Hindlimb muscle (tissue), 1 donor: ENCODE results near the gene KCNK18. TPM values are rescaled to one million over a fixed set of nuclear protein-coding genes. Genes with fewer than 3 reads are reported as not detected.
"Not testable (repeated sequence)": the region's sequence is repeated elsewhere in the genome, so short reads cannot be mapped to it uniquely, and the experiment has no call there.

Source experiments
- DNase-seq: peaks from one replicate; pipeline ENCODE4 v3.0.0-alpha.2; 2013
- polyA plus RNA-seq: library from polyadenylated mRNA; unstranded; fragments of 120-200 nt; gene quantifications from one replicate; pipeline ENCODE4 v1.2.1, GENCODE V29; 2013; ENCODE audit not compliant: insufficient read length

The KCNK18 gene
- polyA plus RNA-seq, 1 donor, result not detected

DNA sequence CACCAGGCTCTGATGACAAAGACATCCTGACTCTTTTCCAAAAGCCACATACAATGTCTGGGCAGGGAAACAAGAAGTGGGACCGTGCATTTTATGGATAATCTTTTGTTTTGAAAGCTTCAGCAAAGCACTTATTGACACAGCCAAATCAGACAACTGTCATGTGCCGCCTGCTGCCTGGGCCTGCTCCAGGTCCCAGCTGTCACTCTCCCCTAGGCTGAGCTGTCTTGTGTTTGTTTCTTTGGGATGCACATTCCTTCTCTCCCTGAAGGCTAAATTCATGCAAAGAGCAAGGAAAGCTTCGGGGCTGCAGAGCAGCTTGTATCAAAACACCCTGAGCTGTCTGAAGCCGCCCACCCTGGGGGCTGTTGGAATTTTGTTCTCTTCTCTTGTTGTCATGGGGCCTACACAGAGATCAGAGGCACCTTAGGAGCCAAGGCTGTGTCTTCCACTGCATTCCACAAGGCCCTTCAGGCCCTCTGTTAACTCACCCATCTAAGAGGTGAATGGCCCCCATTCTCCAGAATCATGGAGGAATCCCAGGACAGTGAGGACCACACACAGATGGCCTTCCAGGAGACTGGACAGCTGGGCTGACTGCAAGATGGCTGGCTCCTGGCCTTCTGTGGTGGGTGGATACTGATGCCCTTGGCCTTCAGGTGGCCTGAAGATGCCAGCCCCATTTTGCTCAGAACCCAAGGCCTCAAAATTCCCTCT lies 25.8 kb downstream of the KCNK18 start:
- DNase-seq, result no peak

DNA sequence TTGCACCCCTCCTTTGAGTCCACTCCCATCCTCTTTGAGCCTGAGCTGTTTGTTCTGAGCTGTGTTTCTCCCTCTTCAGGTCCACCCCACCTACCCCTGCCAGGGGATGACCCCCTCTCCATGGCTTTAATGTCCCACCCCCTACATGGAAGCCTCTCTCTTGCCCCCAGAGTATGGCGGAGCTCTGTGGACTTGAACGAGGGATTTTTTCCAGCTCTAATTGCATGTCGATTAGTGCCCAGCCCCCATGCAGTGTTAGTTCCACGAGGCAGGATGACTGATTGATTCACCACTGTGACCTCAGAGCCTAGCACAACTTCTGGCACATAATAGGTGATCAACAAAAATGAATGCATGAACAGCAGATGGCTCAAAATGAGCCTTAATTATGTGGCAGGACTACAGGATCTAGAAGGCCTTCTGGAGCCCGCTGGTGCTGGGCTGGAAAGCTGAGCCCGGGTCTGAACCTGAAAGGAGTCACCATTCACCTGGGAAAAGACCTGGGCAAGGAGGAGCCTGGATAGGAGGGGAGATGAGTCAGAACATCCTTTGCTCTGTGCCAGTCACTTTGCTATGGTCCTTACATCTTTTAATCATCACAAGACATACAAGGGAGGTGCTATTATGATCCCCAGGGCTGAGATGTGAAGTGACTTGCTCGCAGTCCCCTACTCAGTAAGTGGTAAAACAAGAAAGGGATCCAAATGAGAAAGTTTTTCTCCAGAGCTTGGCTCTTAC lies 26.6 kb downstream of the KCNK18 start:
- DNase-seq, result no peak

DNA sequence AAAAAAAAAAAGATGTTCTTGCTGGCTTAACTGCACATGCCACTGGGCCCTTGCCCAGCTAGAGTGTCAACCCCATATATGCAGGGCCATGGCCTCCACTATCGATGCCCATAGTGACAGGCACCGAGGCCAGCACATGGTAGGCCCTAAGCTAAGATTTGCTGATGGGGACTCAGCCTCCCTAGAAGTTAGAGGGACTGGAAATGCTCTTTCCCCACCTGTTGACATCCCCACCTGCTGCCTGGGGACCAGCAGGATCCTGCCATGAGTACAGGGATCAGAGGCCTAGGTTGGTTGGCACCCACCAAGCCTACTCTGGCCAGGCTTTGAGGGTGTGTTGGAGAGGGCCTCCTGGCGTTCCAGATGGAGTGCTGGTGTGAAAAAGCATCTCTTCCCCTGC lies 27.6 kb downstream of the KCNK18 start:
- DNase-seq, result no peak

DNA sequence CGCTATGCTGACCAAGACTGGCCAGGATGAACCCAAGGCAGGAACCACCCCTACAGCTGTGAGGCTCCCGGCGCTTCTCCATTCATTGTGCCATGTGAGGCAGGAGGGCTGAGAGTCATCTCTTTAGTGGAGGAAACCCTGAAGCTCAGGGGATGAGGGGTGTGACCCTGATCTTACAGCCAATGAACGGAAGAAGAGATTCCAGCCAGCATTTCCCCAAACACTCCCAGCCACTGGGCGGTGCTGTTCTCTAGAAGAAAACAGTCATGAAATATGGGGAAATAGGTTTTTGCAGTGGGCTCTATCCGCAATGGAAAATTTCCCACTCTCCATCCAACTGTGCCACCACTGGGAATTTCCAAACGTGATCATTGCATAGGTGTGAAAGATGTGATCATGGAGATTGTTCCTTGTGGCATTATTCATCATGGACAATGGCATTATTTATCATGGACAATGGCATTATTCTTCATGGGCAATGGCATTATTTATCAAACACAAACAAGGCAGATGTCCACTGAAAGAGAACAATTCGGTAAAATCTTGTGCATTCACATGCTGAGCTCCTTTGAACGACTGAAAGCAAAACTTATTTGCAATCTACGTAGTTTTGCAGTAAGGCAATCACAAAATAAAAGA lies 29.6 kb downstream of the KCNK18 start:
- DNase-seq, result no peak

DNA sequence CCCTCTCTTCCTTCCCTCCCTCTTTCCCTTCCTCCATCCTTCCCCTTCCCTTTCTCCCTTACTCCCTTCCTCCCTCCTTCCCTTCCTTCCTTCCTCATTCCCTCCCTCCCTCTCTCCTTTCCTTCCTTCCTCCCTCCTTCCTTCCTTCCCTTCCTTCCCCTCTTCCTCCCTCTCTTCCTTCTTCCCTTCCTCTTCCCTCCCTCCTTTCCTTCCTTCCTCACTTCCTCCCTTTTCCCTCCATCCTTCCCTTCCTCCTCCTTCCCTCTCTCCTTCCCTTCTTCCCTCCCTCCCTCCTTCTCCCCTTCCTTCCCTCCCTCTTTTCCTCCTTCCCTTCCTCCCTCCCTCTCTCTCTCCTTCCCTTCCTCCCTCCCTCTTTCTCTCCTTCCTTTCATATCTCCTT lies 30.9 kb downstream of the KCNK18 start:
- no peak for DNase-seq

DNA sequence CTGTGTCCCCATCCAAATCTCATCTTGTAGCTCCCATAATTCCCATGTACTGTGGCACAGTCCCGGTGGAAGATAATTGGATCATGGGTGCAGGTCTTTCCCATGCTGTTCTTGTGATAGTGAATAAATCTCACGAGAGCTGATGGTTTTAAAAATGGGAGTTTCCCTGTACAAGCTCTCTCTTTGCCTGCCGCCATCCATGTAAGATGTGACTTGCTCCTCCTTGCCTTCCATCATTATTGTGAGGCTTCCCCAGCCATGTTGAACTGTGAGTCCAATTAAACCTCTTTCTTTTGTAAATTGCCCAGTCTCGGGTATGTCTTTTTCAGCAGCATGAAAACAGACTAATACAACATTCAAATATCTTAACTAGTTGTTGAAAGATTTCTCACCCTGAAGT lies 32.8 kb downstream of the KCNK18 start:
- DNase-seq, result not testable (repeated sequence)

DNA sequence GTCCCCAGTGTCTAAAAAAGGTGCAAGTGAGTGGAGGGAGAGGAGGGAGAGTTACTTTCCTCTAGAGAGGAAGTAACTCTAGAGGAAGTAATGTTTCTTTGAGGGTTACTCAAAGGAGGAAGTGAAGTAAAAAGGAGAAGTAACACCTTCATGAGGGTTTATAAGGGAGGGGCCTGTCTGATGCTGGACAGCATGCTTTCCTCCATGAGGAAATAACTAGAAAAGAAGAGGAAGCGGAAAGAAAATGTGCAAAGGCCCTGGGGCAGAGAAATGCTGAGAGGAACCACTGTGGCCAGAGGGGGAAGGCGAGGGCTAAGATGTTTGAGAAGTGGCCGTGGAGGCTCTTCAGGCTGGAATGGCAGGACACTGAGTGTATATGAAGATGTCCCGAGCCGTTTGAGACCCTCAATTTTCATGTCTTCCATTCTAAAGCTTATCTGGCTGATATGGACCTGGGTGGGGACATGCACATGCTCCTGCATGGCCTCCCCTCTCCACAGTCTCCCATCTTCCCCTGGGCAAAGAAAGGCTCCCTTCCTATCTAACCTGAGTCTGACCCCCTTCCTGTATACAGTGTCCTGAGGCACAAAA lies 40.2 kb downstream of the KCNK18 start:
- no peak for DNase-seq

DNA sequence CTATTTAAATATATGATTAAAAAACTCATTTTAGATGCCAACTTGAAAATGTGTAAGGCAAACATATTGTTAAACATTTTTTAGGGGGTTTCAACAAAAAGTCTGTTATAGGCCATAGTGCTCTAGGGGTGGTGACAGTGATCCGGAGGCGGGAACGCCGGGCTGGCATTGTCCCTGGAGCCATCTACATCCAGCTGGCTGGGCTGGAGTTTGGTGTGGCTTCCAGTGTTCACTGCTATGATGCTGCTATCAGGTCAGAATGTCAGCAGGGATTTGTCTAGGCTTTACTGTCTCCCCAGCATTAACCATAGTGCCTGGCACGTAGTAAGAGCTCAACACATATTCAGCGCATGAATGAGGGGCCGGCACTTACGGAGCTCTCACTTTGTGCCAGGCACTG lies 41.8 kb downstream of the KCNK18 start:
- no peak for DNase-seq

DNA sequence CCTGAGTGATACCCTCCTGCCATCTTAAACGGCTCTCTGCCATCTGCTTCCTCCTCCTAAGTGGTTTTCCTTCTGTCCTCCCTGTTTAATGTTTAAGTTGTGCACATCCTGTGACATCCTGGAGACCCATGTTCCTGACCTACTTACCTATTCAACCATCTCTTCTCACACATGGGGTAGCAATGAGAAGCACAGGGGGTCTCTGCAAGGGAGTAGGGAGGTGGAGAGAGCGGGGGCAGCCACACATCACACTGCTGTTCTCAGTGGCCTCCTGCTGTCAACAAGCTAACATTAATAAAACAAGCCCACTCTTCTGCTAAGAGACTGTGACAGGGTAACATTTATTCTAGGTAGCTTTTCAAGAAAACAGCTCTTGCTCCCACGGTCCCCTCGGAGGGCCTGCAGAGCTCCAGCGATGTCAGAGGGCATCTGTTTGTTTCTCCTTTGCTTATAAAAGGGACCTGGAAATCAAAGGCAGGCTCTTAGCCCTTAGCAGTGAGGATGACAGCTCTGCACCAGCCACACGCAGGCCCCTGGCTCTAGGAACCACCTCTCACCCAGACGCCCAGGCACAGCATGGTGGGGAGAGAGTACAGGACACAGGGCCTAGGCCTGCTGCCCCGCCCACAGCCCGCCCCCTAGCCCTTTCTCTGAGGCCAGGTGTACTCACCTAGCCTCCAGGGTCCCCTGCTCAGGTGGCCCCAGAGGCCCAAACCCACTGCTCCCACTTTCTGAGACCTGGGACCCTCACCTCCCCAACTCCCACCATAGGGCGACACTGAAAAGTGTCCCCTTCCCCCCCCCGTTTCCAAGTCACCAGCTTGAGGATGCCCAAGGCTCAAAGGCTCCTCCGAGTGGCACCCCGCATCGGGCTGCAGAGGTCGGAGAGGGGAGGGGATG lies 42.7 kb downstream of the KCNK18 start:
- DNase-seq, result no peak

DNA sequence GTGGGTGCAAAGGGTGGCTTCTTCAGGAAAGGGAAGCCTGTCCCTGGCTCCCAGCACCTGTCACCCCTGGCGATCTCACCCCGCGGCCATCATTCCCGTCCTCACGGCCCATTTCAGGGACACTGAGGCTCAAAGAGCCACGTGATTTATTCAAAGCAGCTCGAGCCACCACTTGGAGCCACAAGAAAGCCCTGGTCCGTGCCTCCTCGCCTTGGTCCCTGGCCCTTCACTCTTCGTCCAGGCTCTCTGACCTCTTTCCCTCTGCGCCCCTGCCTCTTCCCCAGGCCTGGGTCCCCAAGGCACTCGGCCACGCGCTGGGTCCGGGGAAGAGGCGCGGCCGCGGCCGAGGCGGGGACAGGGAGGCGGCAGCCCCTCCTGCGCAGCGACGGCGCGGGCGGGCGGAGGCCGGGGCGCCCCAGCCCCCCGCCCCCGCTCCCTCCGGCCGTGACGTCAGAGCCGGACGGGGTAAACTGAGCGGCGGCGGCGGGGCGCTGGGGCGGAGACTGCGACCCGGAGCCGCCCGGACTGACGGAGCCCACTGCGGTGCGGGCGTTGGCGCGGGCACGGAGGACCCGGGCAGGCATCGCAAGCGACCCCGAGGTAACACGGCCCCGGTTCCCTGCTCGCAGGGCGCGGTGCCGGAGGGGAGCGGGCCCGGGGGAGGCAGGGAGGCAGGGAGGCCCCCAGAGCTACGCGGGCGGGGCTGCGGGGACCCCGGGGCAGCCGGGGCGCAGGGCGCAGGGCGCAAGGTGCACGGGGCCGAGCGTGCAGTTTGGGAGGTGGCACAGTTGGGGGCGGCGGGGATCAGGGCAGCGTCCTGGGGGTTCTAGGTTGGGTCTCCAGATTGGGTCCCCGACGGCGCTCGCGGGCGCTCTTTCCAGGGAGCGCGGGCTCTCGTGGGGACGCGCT lies 43.6 kb downstream of the KCNK18 start, which contains the start of gene SLC18A2:
Gene SLC18A2 (plus strand): TSS at position 494 of the 909 bp plus-strand sequence. CDS start 580 bp downstream, outside the sequence.
- DNase-seq, result no peak

DNA sequence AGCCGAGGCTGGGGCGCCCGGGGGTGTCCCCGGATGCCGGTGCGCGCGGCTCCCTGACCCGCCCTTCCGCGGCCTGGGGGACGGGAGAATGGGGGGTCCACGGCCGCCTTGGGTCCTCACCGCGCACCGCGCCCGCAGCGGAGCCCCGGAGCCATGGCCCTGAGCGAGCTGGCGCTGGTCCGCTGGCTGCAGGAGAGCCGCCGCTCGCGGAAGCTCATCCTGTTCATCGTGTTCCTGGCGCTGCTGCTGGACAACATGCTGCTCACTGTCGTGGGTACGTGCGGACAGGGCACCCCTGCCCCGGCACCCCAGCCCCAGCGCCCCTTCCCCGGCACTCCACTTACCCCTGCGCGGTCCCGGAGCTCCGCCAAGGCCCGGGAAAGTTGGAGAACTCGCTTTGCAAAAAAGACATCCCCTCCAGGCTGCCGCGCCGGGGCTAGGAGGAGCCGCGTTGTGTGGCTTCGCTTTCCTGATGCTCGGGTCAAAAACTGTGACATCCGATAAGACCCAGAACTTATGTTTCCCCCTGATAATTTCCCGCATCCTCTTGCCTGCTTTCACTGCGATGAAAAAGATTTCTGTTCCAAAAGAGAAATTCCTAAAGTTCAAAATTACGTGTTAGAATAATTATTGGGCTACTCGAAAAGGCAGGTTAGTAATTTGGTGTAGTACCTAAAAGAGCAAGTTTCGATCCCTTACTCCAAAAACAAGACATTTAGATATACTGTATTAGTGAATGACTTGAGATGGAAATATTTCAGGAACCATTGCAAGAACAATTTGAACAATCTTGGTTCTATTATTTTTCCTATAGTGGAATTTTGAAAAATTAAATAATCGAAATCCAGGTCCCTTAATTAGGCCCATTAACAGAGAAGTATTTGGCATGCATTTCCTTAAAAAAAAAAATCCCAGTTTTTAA lies 44.5 kb downstream of the KCNK18 start:
- no peak for DNase-seq

DNA sequence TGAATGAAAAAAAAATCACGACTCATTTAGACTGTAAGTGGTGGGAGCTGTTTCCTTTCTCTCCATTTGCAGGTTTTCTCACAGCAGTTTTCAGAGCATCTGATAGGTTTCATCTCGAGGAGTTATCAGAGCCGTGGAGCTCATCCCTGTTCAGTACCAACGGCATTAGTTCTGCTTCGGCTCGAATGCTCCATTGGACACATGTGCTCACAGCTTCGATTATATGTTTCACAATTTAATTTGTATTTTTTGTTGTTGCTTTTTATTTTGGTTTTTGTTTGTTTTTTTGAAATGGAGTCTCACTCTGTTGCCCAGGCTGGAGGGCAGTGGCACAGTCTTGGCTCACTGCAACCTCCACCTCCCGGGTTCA lies 45.2 kb downstream of the KCNK18 start:
- no peak for DNase-seq

DNA sequence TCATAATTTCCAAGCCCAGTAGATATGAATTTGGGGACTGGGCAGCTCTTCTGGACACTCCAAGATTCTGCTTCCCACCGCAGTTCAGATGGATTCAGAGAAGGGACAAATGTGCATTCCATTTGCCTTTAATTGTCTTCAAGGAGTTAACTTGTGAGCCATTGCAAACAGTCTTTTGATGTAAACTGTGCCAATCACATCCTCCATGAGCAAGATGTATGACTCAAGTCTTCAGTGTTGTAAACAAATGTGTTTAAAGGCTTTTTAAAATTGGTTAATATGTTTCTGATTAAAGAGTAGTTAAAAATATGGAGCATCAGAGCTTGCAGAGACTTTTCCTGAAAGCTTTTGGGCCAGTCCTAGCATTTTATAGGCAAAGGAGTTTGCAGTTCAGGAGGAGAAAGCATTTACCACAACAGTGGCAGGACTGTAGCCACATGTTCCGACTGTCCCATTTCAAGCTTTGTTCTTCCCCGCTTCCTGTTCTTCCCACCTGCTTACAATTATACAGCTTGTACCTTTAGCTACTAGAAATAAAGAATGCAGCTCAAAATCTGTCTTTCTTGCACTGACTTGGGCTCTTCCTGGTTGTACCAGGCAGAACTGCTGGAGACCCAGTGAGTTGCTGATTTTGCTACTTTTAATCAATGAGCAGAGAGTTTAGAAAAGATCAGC lies 49.8 kb downstream of the KCNK18 start:
- DNase-seq, result no peak

DNA sequence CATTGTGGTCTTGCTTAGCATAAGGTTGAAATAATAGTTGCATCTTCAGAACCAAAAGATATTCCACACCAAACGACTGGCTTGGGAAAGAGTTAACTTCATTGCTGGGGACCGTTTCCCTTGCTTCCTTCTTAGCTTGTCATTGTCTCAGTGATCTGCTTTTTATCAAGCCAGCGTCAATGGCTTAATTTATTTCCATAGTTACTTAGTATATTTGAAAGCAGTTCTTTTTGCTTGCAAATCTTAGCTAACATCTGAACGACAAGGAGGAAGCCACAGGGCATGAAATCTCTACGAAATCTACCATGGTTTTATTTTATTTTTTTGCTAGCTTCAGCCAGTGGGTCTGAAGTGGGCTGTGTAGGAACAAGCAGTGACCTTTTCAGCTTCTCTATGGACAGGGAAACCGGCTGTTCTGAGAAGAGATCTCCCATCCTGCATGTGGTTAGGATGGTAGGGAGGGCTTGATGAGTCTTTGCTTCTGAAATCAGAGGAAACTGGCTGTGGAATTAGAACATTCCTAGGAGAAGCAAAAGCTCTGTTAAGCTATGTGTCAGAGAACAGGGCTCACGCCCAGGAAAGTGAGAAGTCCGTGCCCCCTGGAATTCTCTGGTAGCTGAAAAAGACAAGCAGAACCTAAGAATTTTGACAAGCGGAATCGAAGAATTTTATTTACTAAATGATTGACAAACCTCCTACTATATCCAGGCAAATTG lies 51.6 kb downstream of the KCNK18 start:
- no peak for DNase-seq

DNA sequence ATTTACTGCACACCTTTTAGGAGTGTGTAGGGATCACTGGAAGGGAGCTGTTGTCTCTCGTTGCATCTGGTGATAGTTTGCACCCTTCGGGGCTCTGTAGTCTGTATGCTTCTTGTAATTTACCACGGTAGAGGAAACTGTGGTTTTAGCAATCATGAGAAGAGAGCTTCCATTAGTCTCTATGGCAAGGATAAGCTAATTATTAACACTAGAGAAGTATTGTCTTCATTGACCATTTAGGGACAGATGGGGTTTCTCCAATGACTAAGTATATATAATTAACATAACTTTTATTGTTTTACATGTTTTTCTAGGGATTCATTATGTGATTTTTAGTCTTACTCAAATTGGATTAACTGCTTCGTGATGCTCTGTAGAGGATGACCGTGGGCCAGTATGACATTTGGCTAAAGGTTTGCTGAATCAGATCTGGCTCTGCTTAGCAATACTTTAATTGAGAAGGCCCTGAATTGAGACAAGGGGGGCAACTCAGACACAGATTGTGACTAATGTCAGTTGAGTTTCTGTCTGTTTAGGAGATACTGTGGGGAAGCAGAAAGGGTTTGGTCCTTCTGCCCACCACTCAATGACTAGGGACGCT lies 52.3 kb downstream of the KCNK18 start:
- no peak for DNase-seq

DNA sequence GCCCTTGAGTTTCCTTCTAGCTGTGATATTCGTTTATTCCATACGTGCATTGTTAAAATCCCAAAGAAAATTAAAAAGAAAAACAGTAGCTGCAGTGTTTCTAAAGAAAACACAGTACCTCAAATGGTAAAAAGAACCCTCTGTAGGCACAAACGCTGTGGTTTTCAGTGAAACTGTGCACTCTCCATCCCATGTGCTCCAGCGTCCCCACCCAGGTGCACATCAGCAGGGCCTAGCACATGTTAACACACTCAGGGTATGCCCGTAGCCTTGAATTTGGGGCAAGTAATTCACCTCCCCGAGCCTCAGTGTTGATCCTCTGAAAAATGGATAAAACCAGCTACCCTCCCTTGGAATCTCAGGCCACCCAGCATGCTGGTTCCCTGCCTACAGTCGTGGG lies 53.1 kb downstream of the KCNK18 start:
- no peak for DNase-seq

DNA sequence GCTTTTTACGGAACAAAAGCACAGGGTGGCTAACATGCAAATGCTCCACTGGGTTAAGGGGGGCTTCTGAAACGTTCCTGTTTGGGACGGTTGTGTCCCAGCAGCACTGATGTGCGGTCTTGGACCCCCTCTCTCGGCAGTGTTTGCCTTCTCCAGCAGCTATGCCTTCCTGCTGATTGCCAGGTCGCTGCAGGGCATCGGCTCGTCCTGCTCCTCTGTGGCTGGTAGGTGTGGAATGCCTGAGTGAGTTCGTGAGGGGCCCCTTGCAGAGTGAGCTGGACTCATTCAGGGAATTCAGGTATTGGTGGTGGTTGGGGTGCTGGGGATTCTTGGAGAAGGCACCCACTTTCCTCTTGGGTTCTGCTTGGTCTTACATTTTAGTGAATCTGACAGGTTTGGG lies 56.6 kb downstream of the KCNK18 start:
- DNase-seq, result no peak

DNA sequence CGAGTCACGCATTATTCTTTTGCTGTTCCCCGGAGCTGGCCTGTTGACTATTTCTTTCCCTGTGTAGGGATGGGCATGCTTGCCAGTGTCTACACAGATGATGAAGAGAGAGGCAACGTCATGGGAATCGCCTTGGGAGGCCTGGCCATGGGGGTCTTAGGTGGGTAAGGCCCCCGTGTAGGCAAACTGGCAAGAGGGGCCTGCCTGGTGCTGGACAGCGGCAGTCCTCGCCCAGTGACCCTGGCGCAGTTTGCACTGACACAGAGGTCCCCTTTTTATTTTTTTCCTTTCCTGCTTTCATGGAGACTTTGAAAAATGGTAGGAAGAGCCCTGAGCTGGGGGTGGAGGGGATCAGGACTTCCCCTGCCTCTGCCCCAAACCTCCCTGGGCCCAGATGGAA lies 57.0 kb downstream of the KCNK18 start:
- no peak for DNase-seq
